Activated CD8-positive, alpha-beta T cell treated with anti-CD3 and anti-CD28 coated beads for 36 hours (primary cell): Measurements from ENCODE around the gene BPIFB2. TPM values are rescaled to one million over a fixed set of nuclear protein-coding genes. Genes with fewer than 3 reads are reported as not detected.

Source experiments
- ATAC-seq: fragments of 200-7000 bp; cut with Tn5 transposase; one replicate; pipeline ENCODE4 v1.10.0; 2021; ENCODE audit warnings: mild to moderate bottlenecking, moderate library complexity
- CTCF ChIA-PET: fragments of 350-600 bp; sonication (Branson Sonifier 250); formaldehyde crosslinking; loops from one replicate; lab custom pipeline; 2021; ENCODE audit warnings: antibody characterized with exemption; lab: Charles Lee
- POLR2A ChIA-PET: fragments of 350-600 bp; sonication (Branson Sonifier 250); formaldehyde crosslinking; loops from one replicate; lab custom pipeline; 2021; ENCODE audit warnings: antibody characterized with exemption; lab: Charles Lee
- DNase-seq: peaks from one replicate; pipeline ENCODE4 v3.0.0-alpha.2; 2020
- H3K27ac Mint-ChIP-seq: one replicate; pipeline ENCODE4 v1.8.0; 2021; ENCODE audit warnings: mild to moderate bottlenecking, mixed read lengths
- H3K27me3 Mint-ChIP-seq: one replicate; pipeline ENCODE4 v1.8.0; 2021; ENCODE audit warnings: mixed read lengths
- H3K36me3 Mint-ChIP-seq: one replicate; pipeline ENCODE4 v1.8.0; 2021; ENCODE audit warnings: low read depth, mixed read lengths
- H3K4me1 Mint-ChIP-seq: one replicate; pipeline ENCODE4 v1.8.0; 2021; ENCODE audit warnings: low read depth, mixed read lengths
- H3K4me3 Mint-ChIP-seq: one replicate; pipeline ENCODE4 v1.8.0; 2021; ENCODE audit warnings: mild to moderate bottlenecking, moderate library complexity, mixed read lengths
- H3K9me3 Mint-ChIP-seq: one replicate; pipeline ENCODE4 v1.8.0; 2021; ENCODE audit warnings: mixed read lengths
- intact Hi-C: fragments of 100-400 bp; cut with micrococcal nuclease; formaldehyde crosslinking; loops from one replicate; pipeline ENCODE4 v1.10.0; 2022
- total RNA-seq, 2 experiments: library from RNA; stranded (reverse); gene quantifications; one replicate each; pipeline ENCODE4 v1.2.3, GENCODE V29; 2021
- TF ChIP-seq, protein P1 (sequence below): fragments of 200-600 bp; IDR thresholded peaks from one replicate; pipeline ENCODE4 v1.8.0; 2022; ENCODE audit warnings: antibody characterized with exemption, mild to moderate bottlenecking

Gene BPIFB2
- total RNA-seq, 2 experiments from 2014 or later: not detected

GRCh38 chr20:32975698-32976674 is 31.5 kb upstream of the BPIFB2 start:
- no peak for DNase-seq
- Mint-ChIP-seq H3K27ac (peak overlapping the region; percentile 46), H3K9me3 (peaks cover 10% of the 10 kb centered on the region), H3K36me3 (peaks cover 20% of the 10 kb centered on the region), H3K4me3 (no peak overlapping the region), H3K27me3 (no peaks in the 10 kb centered on the region), H3K4me1 (peaks cover 39% of the 10 kb centered on the region)
- ATAC-seq: no peak
- ChIA-PET CTCF (interaction anchor here (0.7 to 2.0 kb wide), 3 partner anchors 9 to 74 kb away, joined by 3 to 6 read pairs (median 3); no protein-coding TSS in a partner anchor), POLR2A (interaction anchor here (0.7 to 1.9 kb wide), 4 partner anchors 8 to 32 kb away, joined by 3 to 12 read pairs (median 4); partner anchors contain the start of gene BPIFB2)
- intact Hi-C loops: no loop called here
- TF ChIP-seq, protein P1, sequence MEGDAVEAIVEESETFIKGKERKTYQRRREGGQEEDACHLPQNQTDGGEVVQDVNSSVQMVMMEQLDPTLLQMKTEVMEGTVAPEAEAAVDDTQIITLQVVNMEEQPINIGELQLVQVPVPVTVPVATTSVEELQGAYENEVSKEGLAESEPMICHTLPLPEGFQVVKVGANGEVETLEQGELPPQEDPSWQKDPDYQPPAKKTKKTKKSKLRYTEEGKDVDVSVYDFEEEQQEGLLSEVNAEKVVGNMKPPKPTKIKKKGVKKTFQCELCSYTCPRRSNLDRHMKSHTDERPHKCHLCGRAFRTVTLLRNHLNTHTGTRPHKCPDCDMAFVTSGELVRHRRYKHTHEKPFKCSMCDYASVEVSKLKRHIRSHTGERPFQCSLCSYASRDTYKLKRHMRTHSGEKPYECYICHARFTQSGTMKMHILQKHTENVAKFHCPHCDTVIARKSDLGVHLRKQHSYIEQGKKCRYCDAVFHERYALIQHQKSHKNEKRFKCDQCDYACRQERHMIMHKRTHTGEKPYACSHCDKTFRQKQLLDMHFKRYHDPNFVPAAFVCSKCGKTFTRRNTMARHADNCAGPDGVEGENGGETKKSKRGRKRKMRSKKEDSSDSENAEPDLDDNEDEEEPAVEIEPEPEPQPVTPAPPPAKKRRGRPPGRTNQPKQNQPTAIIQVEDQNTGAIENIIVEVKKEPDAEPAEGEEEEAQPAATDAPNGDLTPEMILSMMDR: no peak

GRCh38 chr20:32976746-32977145 is 30.8 kb upstream of the BPIFB2 start:
- ATAC-seq: no peak
- H3K36me3 Mint-ChIP-seq: peaks cover 20% of the 10 kb centered on the region
- intact Hi-C loops: no loop called here
- TF ChIP-seq, protein P1: no peak
- CTCF ChIA-PET: interaction anchor here (1.0 to 2.0 kb wide), 3 partner anchors 31 to 75 kb away, joined by 3 to 6 read pairs (median 3); no protein-coding TSS in a partner anchor
- peaks cover 10% of the 10 kb centered on the region for H3K9me3 Mint-ChIP-seq
- H3K4me3 Mint-ChIP-seq: no peak overlapping the region
- H3K27ac Mint-ChIP-seq: peak overlapping the region; percentile 18
- DNase-seq: no peak
- peaks cover 40% of the 10 kb centered on the region for H3K4me1 Mint-ChIP-seq
- H3K27me3 Mint-ChIP-seq: no peaks in the 10 kb centered on the region
- POLR2A ChIA-PET: interaction anchor here (0.9 to 1.9 kb wide), 3 partner anchors 9 to 31 kb away, joined by 3 to 12 read pairs (median 4); partner anchors contain the start of gene BPIFB2

- H3K27me3 Mint-ChIP-seq: no peaks in the 10 kb centered on the region
- peaks cover 39% of the 10 kb centered on the region for H3K4me1 Mint-ChIP-seq
- H3K9me3 Mint-ChIP-seq: peaks cover 10% of the 10 kb centered on the region
- no peak for ATAC-seq
- ChIA-PET CTCF (interaction anchor here (1.0 to 2.4 kb wide), 5 partner anchors 17 to 76 kb away, joined by 3 to 6 read pairs (median 3); partner anchors contain the start of gene SUN5), POLR2A (interaction anchor here (0.9 to 1.9 kb wide), 3 partner anchors 10 to 16 kb away, joined by 3 to 12 read pairs (median 5); no protein-coding TSS in a partner anchor)
- H3K36me3 Mint-ChIP-seq: peaks cover 20% of the 10 kb centered on the region
- intact Hi-C loops: no loop called here
- TF ChIP-seq, protein P1: no peak
- no peak overlapping the region for H3K27ac Mint-ChIP-seq
- no peak overlapping the region for H3K4me3 Mint-ChIP-seq
- no peak for DNase-seq
Measured at GRCh38 chr20:32977281-32978008, 30.1 kb upstream of the BPIFB2 start.

- ChIA-PET POLR2A (interaction anchor here (0.9 to 1.0 kb wide), 2 partner anchors 13 to 17 kb away, joined by 3 to 5 read pairs; no protein-coding TSS in a partner anchor), CTCF (interaction anchor here (1.2 to 2.4 kb wide), 3 partner anchors 16 to 33 kb away, joined by 3 to 6 read pairs (median 6); partner anchors contain the start of gene SUN5)
- H3K27me3 Mint-ChIP-seq: no peaks in the 10 kb centered on the region
- intact Hi-C loops: no loop called here
- DNase-seq: no peak
- H3K9me3 Mint-ChIP-seq: peaks cover 10% of the 10 kb centered on the region
- no peak for ATAC-seq
- H3K4me3 Mint-ChIP-seq: no peak overlapping the region
- TF ChIP-seq, protein P1: no peak
- H3K4me1 Mint-ChIP-seq: peaks cover 33% of the 10 kb centered on the region
- no peak overlapping the region for H3K27ac Mint-ChIP-seq
- H3K36me3 Mint-ChIP-seq: peaks cover 18% of the 10 kb centered on the region
Measured at GRCh38 chr20:32978009-32978335, 29.5 kb upstream of the BPIFB2 start.
